Breast epithelium (tissue), 4 donors: ENCODE data around the gene PLXNA2. TPM values are rescaled to one million over a fixed set of nuclear protein-coding genes. Genes with fewer than 3 reads are reported as not detected.

Experiments
- DNase-seq, 2 donors: peaks; one replicate each; pipeline ENCODE4 v3.0.0-alpha.2; 2019; ENCODE audit warnings: low spot score in 2 of 2
- H3K27ac ChIP-seq, 2 donors: fragments of 200-600 bp; sonication (generic) in 1 of 2; one replicate each; pipeline ENCODE4 v1.5.1; 2016 to 2019; ENCODE audit warnings: mild to moderate bottlenecking in 1 of 2
- H3K27me3 ChIP-seq, 2 donors: fragments of 200-600 bp; sonication (generic) in 1 of 2; one replicate each; pipeline versions ENCODE4 v1.5.1 to v1.6.0; 2017 to 2019; ENCODE audit warnings: control low read depth in 1 of 2, mild to moderate bottlenecking in 1 of 2
- H3K36me3 ChIP-seq: fragments of 200-600 bp; one replicate; pipeline ENCODE4 v1.5.1; 2019
- H3K4me1 ChIP-seq, 2 donors: fragments of 200-600 bp; sonication (generic); one replicate each; pipeline ENCODE4 v1.5.1; 2016 to 2019; ENCODE audit warnings: control low read depth in 1 of 2
- H3K4me3 ChIP-seq, 3 donors: fragments of 200-600 bp; sonication (generic); 1 replicate in 2 of 3; 2 replicates in 1 of 3; pipeline ENCODE4 v1.5.1; 2016 to 2019; ENCODE audit warnings: mild to moderate bottlenecking in 3 of 3, moderate library complexity in 2 of 3
- H3K9me3 ChIP-seq, 2 donors: fragments of 200-600 bp; sonication (generic) in 1 of 2; one replicate each; pipeline ENCODE4 v1.5.1; 2016 to 2019; ENCODE audit warnings: control low read depth in 1 of 2
- CTCF ChIP-seq, 3 donors: fragments of 450-650 bp; IDR thresholded peaks; one replicate each; pipeline ENCODE4 v1.5.1; 2016 to 2017; ENCODE audit warnings: antibody characterized with exemption in 3 of 3, mild to moderate bottlenecking in 3 of 3, moderate library complexity in 3 of 3
- POLR2A ChIP-seq: fragments of 450-650 bp; IDR thresholded peaks from one replicate; pipeline ENCODE4 v1.6.1; 2016; ENCODE audit warnings: antibody characterized with exemption, mild to moderate bottlenecking, moderate library complexity
- POLR2AphosphoS5 ChIP-seq, 3 donors: sonication (generic); formaldehyde crosslinking; IDR thresholded peaks; one replicate each; pipeline ENCODE4 v1.6.1; 2017; ENCODE audit warnings: antibody characterized with exemption in 3 of 3
- intact Hi-C: fragments of 100-400 bp; cut with DNase I; formaldehyde crosslinking; loops from one replicate; pipeline ENCODE4 v1.15.1; 2023; ENCODE audit warnings: low total_unique reads
- total RNA-seq, 3 donors: library from RNA; depleted of rRNA; stranded (reverse); fragments of >200 nt; gene quantifications; one replicate each; pipeline ENCODE4 v1.1.0, GENCODE V29; 2016

PLXNA2 gene
- total RNA-seq, 3 donors from 2014 or later, result 11.3 to 18.2 (median 11.5) TPM

- TF ChIP-seq POLR2A, result no peak
- no peak for TF ChIP-seq POLR2AphosphoS5 (IDR thresholded peaks at IDR 0.05)
- no peak for TF ChIP-seq CTCF (IDR thresholded peaks at IDR 0.05)
- Histone ChIP-seq H3K4me3 (no peak overlapping the region), H3K36me3 (no peaks in the 10 kb centered on the region), H3K27me3 (peaks cover 0 to 15% of the 10 kb centered on the region in 2 donors), H3K27ac (no peak overlapping the region), H3K4me1 (no peaks in the 10 kb centered on the region), H3K9me3 (no peaks in the 10 kb centered on the region)
- intact Hi-C loops, result loop anchor here (5.0 kb wide), 1 partner anchor 1049 kb away; no protein-coding TSS in a partner anchor
- DNase-seq, result no peak
Observed at GRCh38 chr1:208271236-208271635, 27.1 kb upstream of the PLXNA2 start.

GRCh38 chr1:208270651-208271141, 26.5 kb upstream of the PLXNA2 start:
- Histone ChIP-seq H3K27me3 (peaks cover 0 to 15% of the 10 kb centered on the region in 2 donors), H3K4me1 (no peaks in the 10 kb centered on the region), H3K27ac (no peak overlapping the region), H3K36me3 (no peaks in the 10 kb centered on the region), H3K9me3 (no peaks in the 10 kb centered on the region), H3K4me3 (no peak overlapping the region)
- TF ChIP-seq CTCF (IDR thresholded peaks at IDR 0.05), result no peak
- TF ChIP-seq POLR2AphosphoS5 (IDR thresholded peaks at IDR 0.05), result no peak
- no peak for TF ChIP-seq POLR2A
- DNase-seq, result no peak
- intact Hi-C loops, result loop anchor here (5.0 kb wide), 1 partner anchor 1048 kb away; no protein-coding TSS in a partner anchor

- no peak for DNase-seq
- TF ChIP-seq CTCF (IDR thresholded peaks at IDR 0.05) (no peak), POLR2AphosphoS5 (IDR thresholded peaks at IDR 0.05) (no peak), POLR2A (no peak)
- intact Hi-C loops, result no loop called here
- no peaks in the 10 kb centered on the region for H3K36me3 ChIP-seq
- H3K4me3 ChIP-seq, result no peak overlapping the region
- no peak overlapping the region for H3K27ac ChIP-seq
- H3K4me1 ChIP-seq, result no peaks in the 10 kb centered on the region
- no peaks in the 10 kb centered on the region for H3K9me3 ChIP-seq
- H3K27me3 ChIP-seq, result peaks cover 0 to 15% of the 10 kb centered on the region in 2 donors
Observed at GRCh38 chr1:208269338-208269666, 25.1 kb upstream of the PLXNA2 start.

GRCh38 chr1:208268541-208269337, 24.6 kb upstream of the PLXNA2 start:
- intact Hi-C loops, result no loop called here
- TF ChIP-seq POLR2A (no peak), CTCF (IDR thresholded peaks at IDR 0.05) (no peak), POLR2AphosphoS5 (IDR thresholded peaks at IDR 0.05) (no peak)
- DNase-seq, result no peak
- no peaks in the 10 kb centered on the region for H3K36me3 ChIP-seq
- peaks cover 0 to 15% of the 10 kb centered on the region in 2 donors for H3K27me3 ChIP-seq
- H3K27ac ChIP-seq, result no peak overlapping the region
- no peaks in the 10 kb centered on the region for H3K9me3 ChIP-seq
- no peak overlapping the region for H3K4me3 ChIP-seq
- no peaks in the 10 kb centered on the region for H3K4me1 ChIP-seq

GRCh38 chr1:208265525-208265924, 21.3 kb upstream of the PLXNA2 start:
- Histone ChIP-seq H3K9me3 (peaks cover 0 to 7% of the 10 kb centered on the region in 2 donors), H3K36me3 (no peaks in the 10 kb centered on the region), H3K27ac (no peak overlapping the region), H3K4me1 (no peaks in the 10 kb centered on the region), H3K27me3 (peaks cover 0 to 15% of the 10 kb centered on the region in 2 donors), H3K4me3 (no peak overlapping the region)
- intact Hi-C loops, result no loop called here
- TF ChIP-seq POLR2A, result no peak
- TF ChIP-seq CTCF (IDR thresholded peaks at IDR 0.05), result no peak
- no peak for TF ChIP-seq POLR2AphosphoS5 (IDR thresholded peaks at IDR 0.05)
- no peak for DNase-seq
